ENCODE data around the gene PSD2. TPM values are rescaled to one million over a fixed set of nuclear protein-coding genes. Genes with fewer than 3 reads are reported as not detected.

PSD2 gene
- total RNA-seq, 2 donors from 2014 or later, result not detected

DNA sequence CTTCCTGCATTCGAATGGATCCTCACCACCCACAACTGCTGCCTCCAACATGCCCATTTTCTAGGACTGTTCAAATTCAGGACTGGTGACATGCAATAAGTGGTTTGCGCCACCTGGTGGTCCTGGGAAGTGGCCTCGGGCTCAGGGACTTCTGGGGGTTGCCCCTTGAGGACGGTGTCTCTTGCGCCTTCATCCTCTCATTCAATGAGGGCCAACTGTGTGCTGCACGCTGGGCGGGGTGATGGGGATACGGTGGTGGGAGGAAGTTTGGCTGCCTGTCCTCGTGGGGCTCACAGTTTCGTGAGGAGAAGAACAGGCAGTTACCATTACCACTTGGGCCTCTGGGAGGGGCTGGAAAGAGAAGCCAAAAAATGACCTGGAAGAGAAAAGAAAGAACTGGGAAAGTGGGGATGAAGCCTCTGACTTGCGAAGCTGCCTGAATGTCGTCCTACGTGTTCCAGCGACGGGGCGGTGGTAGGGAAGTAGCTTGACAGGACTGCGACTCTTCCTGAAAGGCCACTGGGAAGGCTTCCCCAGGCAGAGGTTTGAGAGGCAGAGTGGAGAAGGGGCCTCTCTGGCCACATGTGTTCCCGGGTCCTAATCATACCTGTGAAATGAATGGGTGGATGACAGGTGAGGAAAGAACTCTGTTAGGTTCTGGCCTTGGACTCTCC, 49.0 kb downstream of the PSD2 start:
- ATAC-seq (replicated peaks in 1 of 2) (no peak), DNase-seq (peak; percentile 73 to 81)
- Mint-ChIP-seq H3K4me3 (no peak overlapping the region), H3K4me1 (ENCODE audit: low read depth) (peaks cover 13% of the 10 kb centered on the region), H3K27me3 (ENCODE audit: low read depth) (peaks cover 28% of the 10 kb centered on the region), H3K9me3 (no peaks in the 10 kb centered on the region), H3K36me3 (ENCODE audit: insufficient read depth in 2 of 2) (no peaks in the 10 kb centered on the region), H3K27ac (no peak overlapping the region)

DNA sequence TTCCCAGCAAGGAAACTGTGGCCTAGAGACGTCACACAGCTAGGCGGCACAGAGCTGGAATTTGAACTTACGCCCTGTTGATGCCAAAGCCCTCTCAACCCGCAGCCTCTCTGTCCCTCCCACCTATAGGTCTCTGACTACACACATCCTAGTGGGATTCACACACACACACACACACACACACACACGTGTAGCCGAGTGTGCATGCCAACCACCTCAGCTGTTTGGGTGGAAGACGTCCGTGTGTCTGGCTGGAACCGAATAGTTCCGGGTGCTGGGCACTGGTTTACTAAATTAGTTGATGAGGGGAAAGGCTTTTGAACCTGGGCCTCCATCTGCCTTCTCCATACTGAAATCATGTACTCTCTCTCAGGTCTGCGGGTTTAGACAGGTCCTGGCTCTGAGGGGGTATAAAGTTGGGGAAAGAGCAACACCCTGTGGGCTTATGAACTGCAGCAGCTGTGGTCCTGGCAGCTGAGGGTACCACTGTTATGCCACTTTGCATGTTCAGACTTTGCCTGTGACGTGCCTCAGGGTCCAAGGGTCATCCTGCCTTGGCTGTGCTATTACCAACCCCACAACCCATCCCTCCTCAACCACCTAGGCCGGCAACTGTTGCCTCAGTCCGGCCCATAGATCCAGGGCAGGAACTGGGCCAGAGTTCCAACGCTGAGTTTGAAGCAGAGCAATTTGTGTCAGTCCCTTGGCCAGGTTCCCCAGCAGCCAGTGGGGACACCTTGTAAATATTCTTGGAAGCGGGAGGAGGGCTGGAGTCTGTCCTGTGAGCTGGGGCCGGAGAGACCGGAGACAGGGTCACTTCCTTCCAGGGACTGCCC, 50.5 kb downstream of the PSD2 start:
- Mint-ChIP-seq H3K4me1 (ENCODE audit: low read depth) (peaks cover 13% of the 10 kb centered on the region), H3K4me3 (no peak overlapping the region), H3K36me3 (ENCODE audit: insufficient read depth in 2 of 2) (no peaks in the 10 kb centered on the region), H3K9me3 (no peaks in the 10 kb centered on the region), H3K27me3 (ENCODE audit: low read depth) (peaks cover 33% of the 10 kb centered on the region), H3K27ac (no peak overlapping the region)
- ATAC-seq (replicated peaks in 1 of 2), result no peak
- DNase-seq, result no peak

DNA sequence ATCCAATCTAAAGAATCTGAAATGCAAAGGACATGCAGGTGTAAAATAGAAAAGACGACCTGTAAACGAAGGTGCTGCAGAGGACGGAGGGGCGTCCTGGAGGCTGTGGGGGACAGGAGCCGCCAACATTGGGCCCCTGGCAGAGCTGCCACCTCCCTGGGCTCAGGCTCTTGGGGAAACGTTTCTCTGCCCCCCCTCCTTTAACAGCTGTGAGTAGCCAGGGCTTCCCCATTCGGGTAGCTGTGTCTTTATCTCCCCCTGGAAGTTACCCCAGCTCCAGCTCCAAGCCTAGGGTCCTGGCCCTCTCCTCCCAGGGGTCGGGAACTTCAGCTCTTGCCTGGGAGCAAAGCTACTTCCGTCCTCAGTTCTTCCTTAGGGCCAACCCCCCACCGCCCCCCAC, 51.5 kb downstream of the PSD2 start:
- Mint-ChIP-seq H3K4me3 (peak overlapping the region; percentile 72 to 82), H3K36me3 (ENCODE audit: insufficient read depth in 2 of 2) (no peaks in the 10 kb centered on the region), H3K27me3 (ENCODE audit: low read depth) (peaks cover 33% of the 10 kb centered on the region), H3K9me3 (no peaks in the 10 kb centered on the region), H3K27ac (no peak overlapping the region), H3K4me1 (ENCODE audit: low read depth) (peaks cover 13% of the 10 kb centered on the region)
- ATAC-seq (replicated peaks in 1 of 2) (no peak), DNase-seq (no peak)

- H3K9me3 Mint-ChIP-seq, result no peaks in the 10 kb centered on the region
- peak overlapping the region; percentile 72 to 82 for H3K4me3 Mint-ChIP-seq
- DNase-seq (peak; percentile 78 to 85), ATAC-seq (replicated peaks in 1 of 2) (peak; percentile 88 to 92)
- peaks cover 13% of the 10 kb centered on the region for H3K4me1 Mint-ChIP-seq (ENCODE audit: low read depth)
- H3K36me3 Mint-ChIP-seq (ENCODE audit: insufficient read depth in 2 of 2), result no peaks in the 10 kb centered on the region
- peaks cover 29% of the 10 kb centered on the region for H3K27me3 Mint-ChIP-seq (ENCODE audit: low read depth)
- no peak overlapping the region for H3K27ac Mint-ChIP-seq
These were observed 52.3 kb downstream of the PSD2 start for GRCh38 chr5:139847790-139848507.

DNA sequence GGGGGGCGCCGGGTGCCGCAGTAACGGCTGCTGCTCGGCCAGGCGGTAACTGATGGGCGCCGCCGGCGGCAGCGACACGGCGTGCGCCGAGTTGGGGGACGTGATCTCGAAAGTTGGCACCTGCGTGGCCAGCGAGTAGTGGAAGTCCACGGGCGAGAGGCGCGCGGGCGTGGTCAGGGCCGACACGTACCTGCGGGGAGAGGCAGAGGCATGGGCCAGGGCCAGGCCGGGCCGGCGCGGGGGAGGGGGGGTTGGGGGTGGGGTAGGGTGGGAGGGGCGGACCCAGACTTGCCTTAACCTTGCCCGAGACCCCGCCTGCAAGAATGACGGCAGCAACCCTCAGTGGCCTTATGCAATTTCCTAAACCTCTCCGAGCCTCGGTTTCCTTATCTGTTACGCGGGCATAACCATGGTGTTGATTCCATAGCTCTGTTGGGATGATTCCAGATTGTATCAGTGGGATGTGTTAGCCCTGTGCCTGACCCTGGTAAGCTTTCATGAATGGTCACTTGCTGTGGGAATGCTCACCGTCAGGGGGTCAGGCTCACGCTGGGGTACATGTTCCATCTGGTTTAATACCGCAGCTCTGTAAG, 53.0 kb downstream of the PSD2 start:
- no peaks in the 10 kb centered on the region for H3K36me3 Mint-ChIP-seq (ENCODE audit: insufficient read depth in 2 of 2)
- DNase-seq, result peak in 1 of 2 donors; percentile 41
- H3K27me3 Mint-ChIP-seq (ENCODE audit: low read depth), result peaks cover 22% of the 10 kb centered on the region
- ATAC-seq (replicated peaks in 1 of 2), result peak in 1 of 2 donors; percentile 30
- peak overlapping the region; percentile 66 to 70 for H3K4me3 Mint-ChIP-seq
- H3K4me1 Mint-ChIP-seq (ENCODE audit: low read depth), result peaks cover 13% of the 10 kb centered on the region
- no peaks in the 10 kb centered on the region for H3K9me3 Mint-ChIP-seq
- no peak overlapping the region for H3K27ac Mint-ChIP-seq

GRCh38 chr5:139849501-139849900, 53.9 kb downstream of the PSD2 start:
- no peaks in the 10 kb centered on the region for H3K9me3 Mint-ChIP-seq

GRCh38 chr5:139849942-139850341, 54.3 kb downstream of the PSD2 start:
- peaks cover 8% of the 10 kb centered on the region for H3K4me1 Mint-ChIP-seq (ENCODE audit: low read depth)
- peak overlapping the region; percentile 37 to 55 for H3K4me3 Mint-ChIP-seq
- H3K9me3 Mint-ChIP-seq, result no peaks in the 10 kb centered on the region
- no peaks in the 10 kb centered on the region for H3K36me3 Mint-ChIP-seq (ENCODE audit: insufficient read depth in 2 of 2)
- no peak for DNase-seq
- H3K27ac Mint-ChIP-seq, result no peak overlapping the region
- peaks cover 13% of the 10 kb centered on the region for H3K27me3 Mint-ChIP-seq (ENCODE audit: low read depth)
- ATAC-seq (replicated peaks in 1 of 2), result no peak

More at GRCh38 chr5:139849501-139849900, 53.9 kb downstream of the PSD2 start:
- Mint-ChIP-seq H3K36me3 (ENCODE audit: insufficient read depth in 2 of 2) (no peaks in the 10 kb centered on the region), H3K27me3 (ENCODE audit: low read depth) (peaks cover 18% of the 10 kb centered on the region), H3K4me3 (peak overlapping the region; percentile 37 to 55), H3K4me1 (ENCODE audit: low read depth) (peaks cover 11% of the 10 kb centered on the region), H3K27ac (no peak overlapping the region)
- DNase-seq (no peak), ATAC-seq (replicated peaks in 1 of 2) (no peak)

- H3K4me1 Mint-ChIP-seq (ENCODE audit: low read depth), result peaks cover 8% of the 10 kb centered on the region
- ATAC-seq (replicated peaks in 1 of 2) (no peak), DNase-seq (no peak)
- H3K9me3 Mint-ChIP-seq, result no peaks in the 10 kb centered on the region
- no peak overlapping the region for H3K4me3 Mint-ChIP-seq
- no peak overlapping the region for H3K27ac Mint-ChIP-seq
- H3K36me3 Mint-ChIP-seq (ENCODE audit: insufficient read depth in 2 of 2), result no peaks in the 10 kb centered on the region
- peaks cover 7% of the 10 kb centered on the region for H3K27me3 Mint-ChIP-seq (ENCODE audit: low read depth)
These were observed 54.9 kb downstream of the PSD2 start for GRCh38 chr5:139850423-139851016.

DNA sequence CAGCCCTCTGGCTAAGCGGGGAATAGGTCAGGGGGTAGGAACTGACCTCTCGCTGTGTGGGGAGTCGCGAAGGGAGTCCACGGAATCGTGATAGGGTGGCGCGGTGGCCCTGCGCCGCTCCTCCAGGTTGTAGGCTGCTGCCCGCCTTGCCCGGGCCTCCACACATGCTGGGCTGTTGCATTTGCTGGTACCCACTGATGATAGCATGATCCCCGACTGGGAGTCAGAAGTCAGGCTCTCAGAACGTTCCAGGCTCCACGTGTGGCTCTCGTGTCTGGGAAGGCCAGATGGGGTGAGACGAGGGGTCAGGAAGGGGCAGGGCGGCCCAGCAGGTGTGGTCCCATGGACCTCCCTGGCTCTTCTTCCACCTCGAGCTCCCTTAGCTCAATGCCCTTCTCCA, 56.0 kb downstream of the PSD2 start:
- Mint-ChIP-seq H3K4me1 (ENCODE audit: low read depth) (peaks cover 8% of the 10 kb centered on the region), H3K27me3 (ENCODE audit: low read depth) (peaks cover 6% of the 10 kb centered on the region), H3K27ac (no peak overlapping the region)

DNA sequence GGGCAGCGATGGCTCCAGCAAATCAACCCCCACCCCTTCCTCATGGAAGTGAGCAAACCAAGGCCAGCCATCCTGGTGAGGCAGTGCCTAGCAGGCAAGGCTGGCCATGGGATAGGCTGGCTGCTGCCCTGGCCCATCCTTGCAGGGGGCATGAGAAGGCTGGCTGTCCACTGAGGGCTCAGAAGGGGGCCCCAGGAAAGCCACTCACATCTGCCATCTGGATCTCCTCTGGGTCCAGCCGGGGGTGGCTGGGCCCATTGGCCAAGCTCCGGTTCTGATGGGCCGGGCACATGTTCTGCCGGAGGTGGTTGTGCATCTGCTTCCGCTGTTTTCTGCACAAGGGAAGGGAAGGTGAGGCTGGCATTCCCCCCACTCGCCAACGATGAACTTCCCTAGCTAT, 57.1 kb downstream of the PSD2 start:
- H3K9me3 Mint-ChIP-seq, result no peaks in the 10 kb centered on the region
- ATAC-seq (replicated peaks in 1 of 2), result no peak

More for the DNA sequence above, 56.0 kb downstream of the PSD2 start:
- Mint-ChIP-seq H3K36me3 (ENCODE audit: insufficient read depth in 2 of 2) (no peaks in the 10 kb centered on the region), H3K4me3 (no peak overlapping the region), H3K9me3 (no peaks in the 10 kb centered on the region)
- no peak for ATAC-seq (replicated peaks in 1 of 2)
- DNase-seq, result no peak

DNA sequence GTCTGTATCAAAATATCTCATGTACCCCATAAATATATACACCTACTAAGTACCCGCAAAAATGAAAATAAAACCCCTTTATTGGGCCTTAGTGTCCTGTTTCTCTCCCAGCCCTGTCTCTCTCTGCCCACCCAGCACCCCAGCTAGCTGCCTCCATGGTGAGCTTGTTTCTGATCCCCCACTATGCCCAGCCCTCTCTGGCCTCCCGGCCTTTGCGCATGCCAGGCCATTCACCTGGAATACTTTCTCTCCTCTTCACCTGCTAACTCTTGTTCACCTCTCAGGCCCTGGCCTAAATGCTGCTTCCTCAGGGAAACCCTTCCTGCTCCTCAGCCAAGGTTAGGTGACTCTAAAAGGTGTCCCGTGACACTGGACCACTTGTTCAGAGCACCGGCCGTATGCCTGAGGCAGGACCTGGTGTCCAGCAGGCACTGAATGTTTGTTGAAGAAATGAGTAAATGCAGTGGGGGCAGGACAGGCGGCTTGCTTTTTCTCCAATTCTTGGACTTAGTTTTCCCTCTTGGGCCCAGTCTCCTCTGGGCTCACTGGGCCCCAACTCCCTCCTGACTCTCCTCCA, 58.5 kb downstream of the PSD2 start:
- ATAC-seq (replicated peaks in 1 of 2), result no peak
- Mint-ChIP-seq H3K4me1 (ENCODE audit: low read depth) (no peaks in the 10 kb centered on the region), H3K9me3 (no peaks in the 10 kb centered on the region), H3K36me3 (ENCODE audit: insufficient read depth in 2 of 2) (no peaks in the 10 kb centered on the region), H3K4me3 (no peak overlapping the region), H3K27me3 (ENCODE audit: low read depth) (peaks cover 6% of the 10 kb centered on the region), H3K27ac (no peak overlapping the region)
- DNase-seq, result no peak

More for the DNA sequence above, 57.1 kb downstream of the PSD2 start:
- Mint-ChIP-seq H3K4me1 (ENCODE audit: low read depth) (no peaks in the 10 kb centered on the region), H3K27ac (no peak overlapping the region), H3K36me3 (ENCODE audit: insufficient read depth in 2 of 2) (no peaks in the 10 kb centered on the region), H3K27me3 (ENCODE audit: low read depth) (peaks cover 6% of the 10 kb centered on the region), H3K4me3 (no peak overlapping the region)
- DNase-seq, result no peak

- no peak overlapping the region for H3K4me3 Mint-ChIP-seq
- ATAC-seq (replicated peaks in 1 of 2) (no peak), DNase-seq (no peak)
- H3K36me3 Mint-ChIP-seq (ENCODE audit: insufficient read depth in 2 of 2), result no peaks in the 10 kb centered on the region
- H3K9me3 Mint-ChIP-seq, result no peaks in the 10 kb centered on the region
- no peaks in the 10 kb centered on the region for H3K4me1 Mint-ChIP-seq (ENCODE audit: low read depth)
- H3K27me3 Mint-ChIP-seq (ENCODE audit: low read depth), result peaks cover under 1% of the 10 kb centered on the region
- no peak overlapping the region for H3K27ac Mint-ChIP-seq
These were observed 59.3 kb downstream of the PSD2 start for GRCh38 chr5:139854953-139855352.
